Ovary (tissue), 9 donors: ENCODE data around the gene LYRM9. TPM values are rescaled to one million over a fixed set of nuclear protein-coding genes. Genes with fewer than 3 reads are reported as not detected.
"Not testable (repeated sequence)": the region's sequence is repeated elsewhere in the genome, so short reads cannot be mapped to it uniquely, and the experiment has no call there.

Source experiments
- DNase-seq, 5 donors: peaks; one replicate each; pipeline ENCODE4 v3.0.0-alpha.2; 2019 to 2020
- H3K27ac ChIP-seq, 2 donors: fragments of 200-600 bp; one replicate each; pipeline versions ENCODE4 v1.5.1 to v1.8.0; 2019 to 2022
- H3K27me3 ChIP-seq: fragments of 200-600 bp; one replicate; pipeline ENCODE4 v1.8.0; 2022
- H3K36me3 ChIP-seq: fragments of 200-600 bp; sonication (generic); one replicate; pipeline ENCODE4 v1.5.1; 2019
- H3K4me1 ChIP-seq: one replicate; pipeline ENCODE4 v1.8.1; 2013; ENCODE audit warnings: mild to moderate bottlenecking, moderate library complexity; ENCODE audit not compliant: insufficient read depth
- H3K4me3 ChIP-seq: fragments of 200-600 bp; sonication (generic); one replicate; pipeline ENCODE4 v1.5.1; 2017
- H3K9me3 ChIP-seq, 2 donors: fragments of 200-600 bp in 1 of 2; sonication (generic) in 1 of 2; one replicate each; pipeline versions ENCODE4 v1.5.1 to v1.8.1; 2013 to 2019; ENCODE audit warnings: mild to moderate bottlenecking in 1 of 2, moderate library complexity in 1 of 2
- EP300 ChIP-seq: sonication (generic); formaldehyde crosslinking; IDR thresholded peaks from one replicate; pipeline ENCODE4 v1.6.1; 2017; ENCODE audit warnings: antibody characterized with exemption
- POLR2A ChIP-seq: fragments of 450-650 bp; IDR thresholded peaks from one replicate; pipeline ENCODE4 v1.6.1; 2017; ENCODE audit warnings: antibody characterized with exemption, mild to moderate bottlenecking, moderate library complexity
- WGBS, 3 donors: extraction: QIAGEN DNeasy Blood & Tissue Kit in 1 of 3; methylation state at CpG; one replicate each; pipeline versions ENCODE4 v1.1.5 to v1.1.7; 2013 to 2017; 5-methylcytosine and 5-hydroxymethylcytosine counted together
- intact Hi-C, 4 donors: fragments of 100-400 bp; cut with DNase I; formaldehyde crosslinking; loops; one replicate each; pipeline versions ENCODE4 v1.11.0 to v1.15.1; 2022 to 2023
- polyA plus RNA-seq, 2 donors: library from polyadenylated mRNA; stranded (reverse); fragments of 200-250 nt in 1 of 2; fragments of 350-450 nt in 1 of 2; fragmentation: Illumina TruSeq in 1 of 2; extraction: RNeasy Lipid Tissue Mini Kit (QIAGEN cat#74804) in 1 of 2; gene quantifications; one replicate each; pipeline ENCODE4 v1.2.3, GENCODE V29; 2013 to 2014
- total RNA-seq, 7 donors: library from RNA; depleted of rRNA in 2 of 7; stranded (reverse); fragments of >200 nt in 2 of 7; fragmentation: NEBNext Ultra II Directional in 3 of 7; extraction: Animal tissue kit (Norgen Biotek cat#: 25700) in 3 of 7; gene quantifications; one replicate each; pipeline versions ENCODE4 v1.1.0 to v1.2.4, GENCODE V29; 2016 to 2023
- TF ChIP-seq, protein P1 (sequence below), 3 donors: fragments of 450-650 bp in 2 of 3; fragments of 200-600 bp in 1 of 3; IDR thresholded peaks; one replicate each; pipeline versions ENCODE4 v1.5.1 to v1.8.0; 2016 to 2022; ENCODE audit warnings: antibody characterized with exemption in 3 of 3, mild to moderate bottlenecking in 1 of 3
- donor health status: DM: no; HTN: no; CAD: no; lungs with moderate emphysema.
- donor health status: DM: no; HTN: no; CAD: no.
- donor health status: Bipolar disorder and iron deficiency.
- donor health status: DM: yes; HTN: yes; CAD: no.
- donor health status: DM: no; HTN: no; CAD: no.
- donor health status: DM: yes; HTN: yes; CAD: no.

Gene LYRM9
- total and polyA plus RNA-seq, 9 donors: 17.5 to 39.8 (median 20.5) TPM

GRCh38 chr17:27853091-27853490 lies 40.1 kb downstream of the LYRM9 start:
- H3K27ac ChIP-seq: no peak overlapping the region
- H3K27me3 ChIP-seq: no peaks in the 10 kb centered on the region
- no peak overlapping the region for H3K4me3 ChIP-seq
- intact Hi-C loops: no loop called here
- WGBS, 3 donors: 43 to 69% (median 53%) methylated on average over 3 of the region's 3 CpGs
- no peaks in the 10 kb centered on the region for H3K9me3 ChIP-seq
- DNase-seq: no peak
- TF ChIP-seq, protein P1, sequence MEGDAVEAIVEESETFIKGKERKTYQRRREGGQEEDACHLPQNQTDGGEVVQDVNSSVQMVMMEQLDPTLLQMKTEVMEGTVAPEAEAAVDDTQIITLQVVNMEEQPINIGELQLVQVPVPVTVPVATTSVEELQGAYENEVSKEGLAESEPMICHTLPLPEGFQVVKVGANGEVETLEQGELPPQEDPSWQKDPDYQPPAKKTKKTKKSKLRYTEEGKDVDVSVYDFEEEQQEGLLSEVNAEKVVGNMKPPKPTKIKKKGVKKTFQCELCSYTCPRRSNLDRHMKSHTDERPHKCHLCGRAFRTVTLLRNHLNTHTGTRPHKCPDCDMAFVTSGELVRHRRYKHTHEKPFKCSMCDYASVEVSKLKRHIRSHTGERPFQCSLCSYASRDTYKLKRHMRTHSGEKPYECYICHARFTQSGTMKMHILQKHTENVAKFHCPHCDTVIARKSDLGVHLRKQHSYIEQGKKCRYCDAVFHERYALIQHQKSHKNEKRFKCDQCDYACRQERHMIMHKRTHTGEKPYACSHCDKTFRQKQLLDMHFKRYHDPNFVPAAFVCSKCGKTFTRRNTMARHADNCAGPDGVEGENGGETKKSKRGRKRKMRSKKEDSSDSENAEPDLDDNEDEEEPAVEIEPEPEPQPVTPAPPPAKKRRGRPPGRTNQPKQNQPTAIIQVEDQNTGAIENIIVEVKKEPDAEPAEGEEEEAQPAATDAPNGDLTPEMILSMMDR (IDR thresholded peaks at IDR 0.05): no peak
- no peak for TF ChIP-seq POLR2A
- H3K4me1 ChIP-seq: no peaks in the 10 kb centered on the region
- H3K36me3 ChIP-seq: no peaks in the 10 kb centered on the region

DNA sequence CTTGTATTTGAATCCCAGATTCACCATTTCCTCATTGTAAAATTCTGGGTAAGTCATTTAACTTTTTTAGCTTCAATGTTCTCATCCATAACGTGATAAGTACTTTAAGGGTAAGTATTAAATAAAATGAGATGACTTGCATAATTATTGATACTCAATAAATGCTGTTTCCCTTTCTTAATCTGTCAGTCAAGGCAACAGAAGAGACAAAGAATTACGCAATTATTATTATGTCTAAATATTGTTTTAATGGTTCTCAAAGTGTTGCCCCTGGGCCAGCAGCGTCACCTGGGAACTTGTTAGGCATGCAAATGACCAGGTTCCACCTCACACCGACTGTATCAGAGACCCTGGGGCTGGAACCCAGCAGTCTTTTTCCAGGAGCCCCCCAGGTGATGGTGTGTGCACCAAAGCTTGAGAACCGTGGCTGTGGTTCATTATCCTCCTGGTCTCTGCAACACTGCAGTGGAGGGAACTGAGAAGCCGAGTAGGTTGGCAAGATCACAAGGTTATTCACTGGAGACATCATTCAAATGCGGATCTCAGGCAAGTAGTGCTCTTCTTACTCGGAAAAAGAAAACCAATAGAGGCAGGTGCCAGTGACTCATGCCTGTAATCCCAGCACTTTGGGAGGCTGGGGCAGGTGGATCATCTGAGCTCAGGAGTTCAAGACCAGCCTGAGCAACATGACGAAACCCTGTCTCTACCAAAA lies 43.5 kb downstream of the LYRM9 start:
- intact Hi-C loops: no loop called here
- no peak for TF ChIP-seq POLR2A
- TF ChIP-seq, protein P1 (IDR thresholded peaks at IDR 0.05): no peak
- no peak for TF ChIP-seq EP300

DNA sequence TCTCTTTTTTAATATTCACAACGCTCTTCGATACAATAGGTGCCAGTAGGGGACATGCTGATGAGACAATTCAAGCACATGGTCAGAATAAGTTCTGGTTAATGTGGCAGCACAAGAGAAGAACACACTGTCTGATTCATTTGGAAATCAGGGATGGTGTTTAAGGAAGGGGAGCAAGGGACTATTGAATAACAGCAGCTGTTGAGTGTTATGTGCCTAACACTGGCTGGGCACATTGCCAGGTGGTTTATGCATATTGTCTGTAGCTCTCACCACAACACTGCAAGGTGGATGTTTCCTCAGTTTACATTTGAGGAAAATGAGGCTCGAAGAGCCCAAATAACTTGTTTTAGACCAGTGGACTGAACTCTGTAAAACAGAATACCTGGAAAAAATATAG lies 44.2 kb downstream of the LYRM9 start:
- TF ChIP-seq, protein P1 (IDR thresholded peaks at IDR 0.05): no peak
- TF ChIP-seq EP300 (no peak), POLR2A (no peak)
- H3K27me3 ChIP-seq: no peaks in the 10 kb centered on the region
- no peaks in the 10 kb centered on the region for H3K36me3 ChIP-seq
- H3K4me1 ChIP-seq: no peaks in the 10 kb centered on the region
- H3K27ac ChIP-seq: no peak overlapping the region
- 88 to 91% (median 90%) methylated on average over 3 of the region's 3 CpGs for WGBS, 3 donors
- intact Hi-C loops: no loop called here
- no peak overlapping the region for H3K4me3 ChIP-seq
- H3K9me3 ChIP-seq: no peaks in the 10 kb centered on the region
- no peak for DNase-seq

More for the DNA sequence above, 43.5 kb downstream of the LYRM9 start:
- WGBS, 3 donors: 81 to 84% (median 82%) methylated on average over 9 of the region's 9 CpGs
- Histone ChIP-seq H3K36me3 (no peaks in the 10 kb centered on the region), H3K4me1 (no peaks in the 10 kb centered on the region), H3K27ac (no peak overlapping the region), H3K27me3 (no peaks in the 10 kb centered on the region), H3K9me3 (no peaks in the 10 kb centered on the region), H3K4me3 (no peak overlapping the region)
- DNase-seq: no peak

DNA sequence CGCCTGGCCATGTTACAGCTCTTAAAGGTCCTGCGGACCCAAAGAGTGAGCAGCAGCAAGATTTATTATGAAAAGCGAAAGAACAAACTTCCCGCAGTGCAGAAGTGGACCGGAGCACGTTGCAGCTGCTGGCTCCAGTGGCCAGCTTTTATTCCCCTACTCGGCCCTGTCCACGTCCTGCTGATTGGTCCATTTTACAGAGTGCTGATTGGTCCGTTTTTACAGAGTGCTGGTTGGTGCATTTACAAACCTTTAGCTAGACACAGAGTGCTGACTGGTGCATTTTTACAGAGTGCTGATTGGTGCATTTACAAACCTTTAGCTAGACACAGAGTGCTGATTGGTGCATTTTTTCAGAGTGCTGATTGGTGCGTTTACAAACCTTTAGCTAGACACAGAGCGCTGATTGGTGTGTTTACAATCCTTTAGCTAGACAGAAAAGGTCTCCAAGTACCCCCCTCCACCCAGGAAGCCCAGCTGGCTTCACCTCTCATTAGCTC lies 46.3 kb downstream of the LYRM9 start:
- H3K27ac ChIP-seq, H3K36me3 ChIP-seq, intact Hi-C loops, H3K4me1 ChIP-seq, DNase-seq, H3K9me3 ChIP-seq, H3K4me3 ChIP-seq, H3K27me3 ChIP-seq: not testable (repeated sequence)
- WGBS, 3 donors: 86 to 97% (median 94%) methylated on average over 11 of the region's 11 CpGs

GRCh38 chr17:27846042-27846655 lies 47.0 kb downstream of the LYRM9 start:
- Histone ChIP-seq H3K4me1 (no peaks in the 10 kb centered on the region), H3K27ac (no peak overlapping the region), H3K27me3 (no peaks in the 10 kb centered on the region), H3K9me3 (no peaks in the 10 kb centered on the region), H3K36me3 (no peaks in the 10 kb centered on the region), H3K4me3 (no peak overlapping the region)
- WGBS, 3 donors: 90 to 94% (median 93%) methylated on average over 23 of the region's 23 CpGs
- no peak for TF ChIP-seq EP300
- TF ChIP-seq, protein P1 (IDR thresholded peaks at IDR 0.05): no peak
- TF ChIP-seq POLR2A: no peak
- no peak for DNase-seq
- intact Hi-C loops: no loop called here
